Astrocyte (in vitro differentiated cells and primary cell): ENCODE data around the gene BUB3. TPM values are rescaled to one million over a fixed set of nuclear protein-coding genes. Genes with fewer than 3 reads are reported as not detected.
A peak's percentile ranks its signal among the peaks of the same experiment; 100 is the strongest.

Source experiments
- DNase-seq: peaks from one replicate; pipeline ENCODE4 v3.0.0-alpha.2; 2010; ENCODE audit warnings: low read depth
- FAIRE-seq: peaks from 2 replicates; lab custom pipeline; 2011; peaks lifted over from hg19 to GRCh38; lab: Jason Lieb, UNC
- H2AFZ ChIP-seq: 2 replicates; pipeline ENCODE4 v1.6.0; 2012; ENCODE audit warnings: low read depth, low read length, inconsistent platforms
- H3K27ac ChIP-seq: 2 replicates; pipeline ENCODE4 v1.5.1; 2011; ENCODE audit warnings: low read depth, low read length, inconsistent platforms
- H3K27me3 ChIP-seq: 2 replicates; pipeline ENCODE4 v1.6.0; 2011; ENCODE audit warnings: low read length, inconsistent platforms; ENCODE audit not compliant: insufficient read depth
- H3K36me3 ChIP-seq: 2 replicates; pipeline ENCODE4 v1.5.1; 2011; ENCODE audit warnings: low read length, inconsistent platforms; ENCODE audit not compliant: insufficient read depth
- H3K4me1 ChIP-seq: 2 replicates; pipeline ENCODE4 v1.5.1; 2011; ENCODE audit warnings: low read length, inconsistent platforms; ENCODE audit not compliant: insufficient read depth
- H3K4me2 ChIP-seq: 2 replicates; pipeline ENCODE4 v1.6.0; 2012; ENCODE audit warnings: low read length, inconsistent platforms
- H3K4me3 ChIP-seq: 2 replicates; pipeline ENCODE4 v1.5.1; 2011; ENCODE audit warnings: low read depth, mild to moderate bottlenecking, low read length, inconsistent platforms; ENCODE audit not compliant: insufficient read depth
- H3K79me2 ChIP-seq: 2 replicates; pipeline ENCODE4 v1.6.0; 2012; ENCODE audit warnings: mild to moderate bottlenecking, low read length, inconsistent platforms; ENCODE audit not compliant: insufficient read depth
- H3K9ac ChIP-seq: 2 replicates; pipeline ENCODE4 v1.6.0; 2012; ENCODE audit warnings: mild to moderate bottlenecking, low read length, inconsistent platforms
- H3K9me3 ChIP-seq: 2 replicates; pipeline ENCODE4 v1.5.1; 2012; ENCODE audit warnings: low read depth, mild to moderate bottlenecking, low read length, inconsistent platforms; ENCODE audit not compliant: insufficient read depth
- H4K20me1 ChIP-seq: 2 replicates; pipeline ENCODE4 v1.6.0; 2012; ENCODE audit warnings: low read length, inconsistent platforms; ENCODE audit not compliant: insufficient read depth
- H3K27ac Mint-ChIP-seq: one replicate; pipeline ENCODE4 v1.8.0; 2021; ENCODE audit warnings: mild to moderate bottlenecking, mixed read lengths; ENCODE audit not compliant: unreplicated experiment
- H3K27me3 Mint-ChIP-seq: one replicate; pipeline ENCODE4 v1.8.0; 2021; ENCODE audit warnings: low read depth, mixed read lengths; ENCODE audit not compliant: unreplicated experiment
- H3K36me3 Mint-ChIP-seq: one replicate; pipeline ENCODE4 v1.8.0; 2021; ENCODE audit warnings: low read depth, mixed read lengths; ENCODE audit not compliant: unreplicated experiment
- H3K4me1 Mint-ChIP-seq: one replicate; pipeline ENCODE4 v1.8.0; 2021; ENCODE audit warnings: low read depth, mixed read lengths; ENCODE audit not compliant: unreplicated experiment
- H3K4me3 Mint-ChIP-seq: one replicate; pipeline ENCODE4 v1.8.0; 2021; ENCODE audit warnings: mild to moderate bottlenecking, moderate library complexity, mixed read lengths; ENCODE audit not compliant: unreplicated experiment
- H3K9me3 Mint-ChIP-seq: one replicate; pipeline ENCODE4 v1.8.0; 2021; ENCODE audit warnings: mild to moderate bottlenecking, mixed read lengths; ENCODE audit not compliant: unreplicated experiment
- CTCF ChIP-seq: IDR thresholded peaks from 2 replicates; pipeline ENCODE4 v1.5.1; 2011; ENCODE audit warnings: low read depth, mild to moderate bottlenecking, inconsistent platforms, low read length, moderate library complexity; ENCODE audit not compliant: insufficient read depth
- EZH2 ChIP-seq: IDR thresholded peaks from 2 replicates; pipeline ENCODE4 v1.6.1; 2012; ENCODE audit warnings: mild to moderate bottlenecking, low read length, inconsistent platforms; ENCODE audit not compliant: insufficient read depth
- total RNA-seq: library from RNA; stranded (reverse); gene quantifications from 2 replicates; pipeline ENCODE4 v1.2.1, GENCODE V29; 2021

Gene BUB3
- total RNA-seq, 1 donor from 2014 or later, result 81.7 TPM

GRCh38 chr10:123149162-123149567 is 5.0 kb upstream of the BUB3 start:
- Histone ChIP-seq H3K27ac (no peak overlapping the region), H3K79me2 (no peaks in the 10 kb centered on the region), H2AFZ (no peak overlapping the region), H3K4me1 (peaks cover 5% of the 10 kb centered on the region), H3K4me3 (no peak overlapping the region), H3K4me2 (peak overlapping the region; percentile 82), H3K9ac (no peak overlapping the region), H4K20me1 (peaks cover 16% of the 10 kb centered on the region), H3K9me3 (no peaks in the 10 kb centered on the region), H3K36me3 (no peaks in the 10 kb centered on the region), H3K27me3 (peaks cover 89% of the 10 kb centered on the region)
- peaks cover 17% of the 10 kb centered on the region for H3K9me3 Mint-ChIP-seq
- H3K4me3 Mint-ChIP-seq, result peak overlapping the region; percentile 37
- no peak for TF ChIP-seq CTCF
- peak; percentile 30 for TF ChIP-seq EZH2
- H3K36me3 Mint-ChIP-seq, result peaks cover 4% of the 10 kb centered on the region
- DNase-seq, result no peak
- H3K27ac Mint-ChIP-seq, result peak overlapping the region; percentile 31
- H3K4me1 Mint-ChIP-seq, result no peaks in the 10 kb centered on the region
- no peak for FAIRE-seq
- peaks cover 70% of the 10 kb centered on the region for H3K27me3 Mint-ChIP-seq

- peaks cover 83% of the 10 kb centered on the region for H3K27me3 ChIP-seq
- H3K4me2 ChIP-seq, result peak overlapping the region; percentile 82
- FAIRE-seq (no peak), DNase-seq (peak; percentile 23)
- Mint-ChIP-seq H3K4me3 (peak overlapping the region; percentile 77), H3K4me1 (no peaks in the 10 kb centered on the region), H3K36me3 (peaks cover 4% of the 10 kb centered on the region), H3K27ac (peak overlapping the region; percentile 53), H3K27me3 (peaks cover 64% of the 10 kb centered on the region), H3K9me3 (peaks cover 15% of the 10 kb centered on the region)
- H3K4me1 ChIP-seq, result peaks cover 5% of the 10 kb centered on the region
- peak overlapping the region; percentile 61 for H2AFZ ChIP-seq
- TF ChIP-seq EZH2 (peak; percentile 75), CTCF (no peak)
- no peaks in the 10 kb centered on the region for H3K36me3 ChIP-seq
- peaks cover 14% of the 10 kb centered on the region for H4K20me1 ChIP-seq
- H3K9ac ChIP-seq, result no peak overlapping the region
- H3K4me3 ChIP-seq, result peak overlapping the region; percentile 35
- H3K79me2 ChIP-seq, result peaks cover 5% of the 10 kb centered on the region
- no peak overlapping the region for H3K27ac ChIP-seq
- no peaks in the 10 kb centered on the region for H3K9me3 ChIP-seq
Measured at GRCh38 chr10:123149568-123150270, 4.5 kb upstream of the BUB3 start.
